Fibroblast of lung (primary cell): ENCODE data around the gene MYO9A. TPM values are rescaled to one million over a fixed set of nuclear protein-coding genes. Genes with fewer than 3 reads are reported as not detected.
A peak's percentile ranks its signal among the peaks of the same experiment; 100 is the strongest.

Source experiments
- DNase-seq, 2 donors: peaks; one replicate each; pipeline versions ENCODE4 v3.0.0 to v3.0.0-alpha.2; 2010; ENCODE audit warnings: low read depth in 2 of 2
- H2AFZ ChIP-seq: 2 replicates; pipeline ENCODE4 v1.5.1; 2012; ENCODE audit warnings: low read length, control low read depth, inconsistent platforms
- H3K27ac ChIP-seq: 2 replicates; pipeline ENCODE4 v1.5.1; 2011; ENCODE audit warnings: low read length, control low read depth; ENCODE audit not compliant: insufficient read depth
- H3K27me3 ChIP-seq: 2 replicates; pipeline ENCODE4 v1.5.1; 2011; ENCODE audit warnings: mild to moderate bottlenecking, low read length; ENCODE audit not compliant: control insufficient read depth, insufficient read depth
- H3K36me3 ChIP-seq: 2 replicates; pipeline ENCODE4 v1.5.1; 2011; ENCODE audit warnings: low read length; ENCODE audit not compliant: control insufficient read depth, insufficient read depth
- H3K4me1 ChIP-seq: 2 replicates; pipeline ENCODE4 v1.5.1; 2011; ENCODE audit warnings: low read length; ENCODE audit not compliant: control insufficient read depth, insufficient read depth; ENCODE audit errors: extremely low read depth
- H3K4me2 ChIP-seq: 2 replicates; pipeline ENCODE4 v1.5.1; 2011; ENCODE audit warnings: low read length, control low read depth; ENCODE audit not compliant: insufficient read depth; ENCODE audit errors: extremely low read depth
- H3K4me3 ChIP-seq, 4 experiments: fragments of 200-600 bp in 1 of 4; sonication (generic) in 1 of 4; replicated peaks in 1 of 4; 2 replicates each; pipeline ENCODE4 v1.5.1; 2011 to 2016; ENCODE audit warnings: low read length in 4 of 4, low read depth in 3 of 4, mild to moderate bottlenecking in 3 of 4, control low read depth in 2 of 4, inconsistent platforms in 1 of 4, mixed read lengths in 1 of 4; ENCODE audit not compliant: insufficient read depth in 1 of 4; ENCODE audit errors: control extremely low read depth in 1 of 4
- H3K79me2 ChIP-seq: 2 replicates; pipeline ENCODE4 v1.5.1; 2012; ENCODE audit warnings: mild to moderate bottlenecking, low read length, inconsistent platforms; ENCODE audit not compliant: control insufficient read depth, insufficient read depth
- H3K9ac ChIP-seq: 2 replicates; pipeline ENCODE4 v1.5.1; 2011; ENCODE audit warnings: mild to moderate bottlenecking, low read length, control low read depth; ENCODE audit not compliant: insufficient read depth
- H3K9me3 ChIP-seq: 2 replicates; pipeline ENCODE4 v1.5.1; 2012; ENCODE audit warnings: low read depth, low read length; ENCODE audit not compliant: control insufficient read depth, insufficient read depth
- H4K20me1 ChIP-seq: 2 replicates; pipeline ENCODE4 v1.5.1; 2011; ENCODE audit warnings: low read length; ENCODE audit not compliant: control insufficient read depth, insufficient read depth; ENCODE audit errors: extremely low read depth
- EZH2 ChIP-seq: IDR thresholded peaks from 2 replicates; pipeline ENCODE4 v1.5.1; 2012; ENCODE audit warnings: low read length, control low read depth, mild to moderate bottlenecking; ENCODE audit errors: missing control alignments
- polyA plus RNA-seq, 2 donors: library from polyadenylated mRNA; depleted of rRNA in 1 of 2; stranded (reverse) in 1 of 2; unstranded in 1 of 2; fragments of >200 nt; gene quantifications; 2 replicates each; pipeline ENCODE4 v1.2.1, GENCODE V29; 2011 to 2012; ENCODE audit warnings: missing spikeins in 1 of 2
- total RNA-seq: library from RNA; depleted of rRNA; stranded (reverse); fragments of >200 nt; gene quantifications from 2 replicates; pipeline ENCODE4 v1.2.1, GENCODE V29; 2014
- TF ChIP-seq, protein P1 (sequence below), 2 donors: IDR thresholded peaks in 1 of 2; conservative IDR thresholded peaks in 1 of 2; 1 replicate in 1 of 2; 2 replicates in 1 of 2; pipeline ENCODE4 v1.5.1; 2011 to 2012; ENCODE audit warnings: low read length in 2 of 2, control low read depth in 1 of 2, inconsistent platforms in 1 of 2, low read depth in 1 of 2, mild to moderate bottlenecking in 1 of 2

Gene MYO9A
- total and polyA plus RNA-seq, 2 donors (not counting 1 experiment from before 2014, with no cell fraction given): 12.8 to 48.6 TPM

DNA sequence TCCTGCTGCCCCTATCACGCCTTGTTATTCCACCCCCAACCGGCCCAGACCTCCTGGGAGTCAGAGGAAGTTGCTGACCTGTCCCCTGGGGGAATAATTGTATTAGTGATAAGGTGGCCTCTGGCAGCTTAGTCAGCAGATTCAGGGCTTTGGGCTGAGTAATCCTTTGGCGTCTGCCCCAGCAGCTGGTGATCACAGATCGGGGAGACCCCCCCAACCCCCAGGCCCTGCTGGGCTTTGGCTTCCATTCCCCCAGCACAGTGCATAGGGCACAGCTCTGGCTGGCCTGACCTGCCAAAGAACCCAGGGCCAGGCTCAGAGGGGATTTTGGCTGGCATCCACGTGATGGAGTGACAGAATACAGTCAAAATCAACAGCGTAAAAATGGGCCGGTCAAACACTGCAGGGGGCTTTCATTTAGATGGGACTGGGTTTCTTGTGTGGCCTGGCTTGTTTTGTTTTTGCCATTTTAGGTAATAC lies 311.5 kb downstream of the MYO9A start:
- Histone ChIP-seq H3K79me2 (no peaks in the 10 kb centered on the region), H4K20me1 (no peaks in the 10 kb centered on the region), H3K36me3 (no peaks in the 10 kb centered on the region), H3K27me3 (no peaks in the 10 kb centered on the region), H3K9ac (no peak overlapping the region), H2AFZ (no peak overlapping the region), H3K4me3 (no peak overlapping the region), H3K9me3 (no peaks in the 10 kb centered on the region), H3K4me1 (peaks cover 16% of the 10 kb centered on the region), H3K27ac (no peak overlapping the region), H3K4me2 (no peak overlapping the region)
- no peak for TF ChIP-seq EZH2
- DNase-seq: peak; percentile 52 to 56

DNA sequence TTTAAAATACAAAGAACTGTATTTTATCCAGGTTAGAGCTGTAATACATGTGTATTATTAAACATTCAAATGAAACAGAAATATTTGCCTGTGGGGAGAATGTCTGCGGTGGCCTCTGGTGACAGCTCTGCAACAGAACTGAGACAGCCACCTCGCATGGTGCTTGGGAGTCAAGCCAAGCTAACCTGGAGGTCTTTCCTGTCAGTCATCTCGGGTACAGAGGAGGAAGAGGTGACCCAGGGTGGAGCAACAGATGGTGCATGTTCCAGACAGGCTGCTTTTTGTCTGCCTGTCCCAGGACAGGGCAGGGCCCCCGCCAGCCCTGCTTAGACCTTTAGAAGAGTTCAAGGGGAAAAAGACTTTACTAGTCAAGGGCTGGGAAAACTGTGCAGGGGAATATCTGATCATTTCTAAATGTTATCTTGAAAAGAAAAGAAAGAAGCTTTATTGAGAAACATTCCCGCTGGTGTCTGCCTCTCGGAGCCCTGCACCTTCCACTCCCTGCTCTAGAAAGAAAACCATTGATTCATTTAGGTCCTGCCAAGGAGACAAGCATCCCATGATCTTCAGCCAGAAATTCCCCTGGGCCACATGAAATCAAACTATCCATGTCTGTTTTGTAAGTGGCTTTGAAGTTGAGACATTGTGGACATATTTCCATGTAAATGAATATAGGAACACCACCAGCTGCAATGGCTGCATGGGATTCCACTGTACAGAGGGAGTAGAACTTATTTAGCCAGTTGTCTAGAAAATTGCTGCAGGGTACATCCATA lies 313.1 kb downstream of the MYO9A start:
- H4K20me1 ChIP-seq: no peaks in the 10 kb centered on the region
- no peak overlapping the region for H3K4me2 ChIP-seq
- no peak overlapping the region for H3K4me3 ChIP-seq
- DNase-seq: no peak
- no peaks in the 10 kb centered on the region for H3K36me3 ChIP-seq
- TF ChIP-seq, protein P1, sequence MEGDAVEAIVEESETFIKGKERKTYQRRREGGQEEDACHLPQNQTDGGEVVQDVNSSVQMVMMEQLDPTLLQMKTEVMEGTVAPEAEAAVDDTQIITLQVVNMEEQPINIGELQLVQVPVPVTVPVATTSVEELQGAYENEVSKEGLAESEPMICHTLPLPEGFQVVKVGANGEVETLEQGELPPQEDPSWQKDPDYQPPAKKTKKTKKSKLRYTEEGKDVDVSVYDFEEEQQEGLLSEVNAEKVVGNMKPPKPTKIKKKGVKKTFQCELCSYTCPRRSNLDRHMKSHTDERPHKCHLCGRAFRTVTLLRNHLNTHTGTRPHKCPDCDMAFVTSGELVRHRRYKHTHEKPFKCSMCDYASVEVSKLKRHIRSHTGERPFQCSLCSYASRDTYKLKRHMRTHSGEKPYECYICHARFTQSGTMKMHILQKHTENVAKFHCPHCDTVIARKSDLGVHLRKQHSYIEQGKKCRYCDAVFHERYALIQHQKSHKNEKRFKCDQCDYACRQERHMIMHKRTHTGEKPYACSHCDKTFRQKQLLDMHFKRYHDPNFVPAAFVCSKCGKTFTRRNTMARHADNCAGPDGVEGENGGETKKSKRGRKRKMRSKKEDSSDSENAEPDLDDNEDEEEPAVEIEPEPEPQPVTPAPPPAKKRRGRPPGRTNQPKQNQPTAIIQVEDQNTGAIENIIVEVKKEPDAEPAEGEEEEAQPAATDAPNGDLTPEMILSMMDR (conservative IDR thresholded peaks at IDR 0.05 in 1 of 2, IDR thresholded peaks at IDR 0.05 in 1 of 2; ENCODE audit: low read depth in 1 of 2, low read length in 2 of 2): no peak
- no peak for TF ChIP-seq EZH2
- H3K9ac ChIP-seq: no peak overlapping the region
- H3K79me2 ChIP-seq: no peaks in the 10 kb centered on the region
- H3K27me3 ChIP-seq: no peaks in the 10 kb centered on the region
- no peak overlapping the region for H3K27ac ChIP-seq
- H2AFZ ChIP-seq: no peak overlapping the region
- no peaks in the 10 kb centered on the region for H3K9me3 ChIP-seq
- H3K4me1 ChIP-seq: peaks cover 20% of the 10 kb centered on the region

DNA sequence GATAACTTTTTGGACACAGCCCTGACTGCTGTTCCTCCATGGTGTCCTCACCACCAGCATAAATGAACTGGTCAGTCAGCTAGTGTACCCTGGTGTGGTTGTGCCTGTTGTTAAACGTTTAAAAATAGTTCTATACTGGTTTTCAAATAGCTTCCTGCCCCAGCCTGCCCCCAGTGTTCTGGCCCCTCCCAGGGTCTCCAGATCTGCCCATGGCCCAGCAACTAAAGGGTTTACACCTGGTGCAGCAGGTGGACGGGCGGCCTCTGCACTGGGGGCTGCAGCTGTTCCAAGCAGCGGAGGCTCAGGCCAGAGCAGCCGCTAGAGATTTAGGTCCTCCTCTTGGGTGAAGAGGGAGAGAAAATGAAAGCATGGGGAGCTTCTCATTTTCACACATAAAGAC lies 313.7 kb downstream of the MYO9A start:
- Histone ChIP-seq H3K4me2 (no peak overlapping the region), H2AFZ (no peak overlapping the region)

More for the DNA sequence above, 313.7 kb downstream of the MYO9A start:
- TF ChIP-seq EZH2: no peak
- TF ChIP-seq, protein P1 (conservative IDR thresholded peaks at IDR 0.05 in 1 of 2, IDR thresholded peaks at IDR 0.05 in 1 of 2; ENCODE audit: low read depth in 1 of 2, low read length in 2 of 2): no peak
- H3K9me3 ChIP-seq: no peaks in the 10 kb centered on the region
- no peaks in the 10 kb centered on the region for H3K79me2 ChIP-seq
- peaks cover 20% of the 10 kb centered on the region for H3K4me1 ChIP-seq
- H3K9ac ChIP-seq: no peak overlapping the region
- no peak overlapping the region for H3K4me3 ChIP-seq
- no peaks in the 10 kb centered on the region for H3K27me3 ChIP-seq
- H3K36me3 ChIP-seq: no peaks in the 10 kb centered on the region
- no peak overlapping the region for H3K27ac ChIP-seq
- H4K20me1 ChIP-seq: no peaks in the 10 kb centered on the region
- DNase-seq: no peak
